GM12878 (cell line): Measurements from ENCODE around the gene OLA1. TPM values are rescaled to one million over a fixed set of nuclear protein-coding genes. Genes with fewer than 3 reads are reported as not detected.
A peak's percentile ranks its signal among the peaks of the same experiment; 100 is the strongest.

Source experiments
- ATAC-seq: fragments of 200-7000 bp; cut with Tn5 transposase; 3 replicates; pipeline ENCODE4 v1.9.1; 2020; ENCODE audit warnings: mild to moderate bottlenecking, moderate library complexity
- BruUV-seq: library from RNA; stranded (reverse); fragments of 400-500 nt; replicated peaks from 2 replicates; lab custom pipeline; 2021; lab: Mats Ljungman, UMichigan
- CTCF ChIA-PET: fragments of 300-600 bp; sonication (Branson Sonifier 250); formaldehyde crosslinking; extraction: SDS; loops from one replicate; lab custom pipeline; 2021; ENCODE audit warnings: inconsistent platforms; lab: Yijun Ruan, JAX
- POLR2A ChIA-PET: fragments of 350-600 bp; formaldehyde crosslinking; extraction: SDS; loops from one replicate; lab custom pipeline; 2021; ENCODE audit warnings: inconsistent platforms; lab: Charles Lee
- RAD21 ChIA-PET: fragments of 300-600 bp; sonication (Branson Sonifier 250); formaldehyde crosslinking; loops from one replicate; lab custom pipeline; 2023; ENCODE audit warnings: antibody characterized with exemption; ENCODE audit not compliant: unreplicated experiment; lab: Charles Lee
- SMC1A ChIA-PET: fragments of 300-600 bp; sonication (Branson Sonifier 250); formaldehyde crosslinking; loops from one replicate; lab custom pipeline; 2023; ENCODE audit not compliant: unreplicated experiment, uncharacterized antibody; lab: Charles Lee
- DNase-seq: peaks from one replicate; pipeline ENCODE4 v3.0.0-alpha.2; 2011; ENCODE audit warnings: low read depth, low spot score
- FAIRE-seq: peaks from 3 replicates; lab custom pipeline; 2011; peaks lifted over from hg19 to GRCh38; lab: Jason Lieb, UNC
- H2AFZ ChIP-seq: 2 replicates; pipeline ENCODE4 v1.6.0; 2011; ENCODE audit warnings: low read depth, low read length, control low read depth; ENCODE audit not compliant: control insufficient read depth
- H3K27ac ChIP-seq: 2 replicates; pipeline ENCODE4 v1.5.1; 2011; ENCODE audit warnings: control low read depth; ENCODE audit not compliant: control insufficient read depth, insufficient read depth
- H3K27me3 ChIP-seq, 2 experiments: replicated peaks in 1 of 2; 2 replicates each; pipeline versions ENCODE4 v1.6.0 to v1.6.1; 2011; ENCODE audit warnings: low read length in 1 of 2; ENCODE audit not compliant: control insufficient read depth in 2 of 2, insufficient read depth in 2 of 2
- H3K36me3 ChIP-seq, 2 experiments: 2 replicates each; pipeline ENCODE4 v1.5.1; 2011; ENCODE audit warnings: low read length in 1 of 2; ENCODE audit not compliant: control insufficient read depth in 2 of 2, insufficient read depth in 2 of 2
- H3K4me1 ChIP-seq: 2 replicates; pipeline ENCODE4 v1.6.1; 2011; ENCODE audit warnings: mild to moderate bottlenecking, low read length, moderate library complexity, mixed read lengths; ENCODE audit not compliant: control insufficient read depth, insufficient read depth
- H3K4me2 ChIP-seq: 2 replicates; pipeline ENCODE4 v1.6.0; 2011; ENCODE audit warnings: control low read depth; ENCODE audit not compliant: control insufficient read depth, insufficient read depth
- H3K4me3 ChIP-seq: fragments of 200-600 bp; sonication (generic); 2 replicates; pipeline ENCODE4 v1.5.1; 2016
- H3K79me2 ChIP-seq: 2 replicates; pipeline ENCODE4 v1.6.0; 2011; ENCODE audit warnings: low read length; ENCODE audit not compliant: control insufficient read depth, insufficient read depth
- H3K9ac ChIP-seq: 2 replicates; pipeline ENCODE4 v1.8.0; 2011; ENCODE audit warnings: low read length, control low read depth, mixed read lengths; ENCODE audit not compliant: control insufficient read depth, insufficient read depth
- H3K9me3 ChIP-seq: replicated peaks from 3 replicates; pipeline ENCODE4 v1.5.1; 2011; ENCODE audit warnings: mild to moderate bottlenecking, low read length; ENCODE audit not compliant: control insufficient read depth, insufficient read depth
- H4K20me1 ChIP-seq: 2 replicates; pipeline ENCODE4 v1.6.0; 2011; ENCODE audit not compliant: control insufficient read depth, insufficient read depth
- CBX3 ChIP-seq: fragments of 200-600 bp; sonication (generic); IDR thresholded peaks from 2 replicates; pipeline ENCODE4 v1.6.1; 2016; ENCODE audit warnings: low read depth, borderline replicate concordance
- EED ChIP-seq: sonication (generic); IDR thresholded peaks from 2 replicates; pipeline ENCODE4 v1.6.1; 2016; ENCODE audit warnings: antibody characterized with exemption, low read depth
- EGR1 ChIP-seq, 2 experiments: IDR thresholded peaks; 1 replicate in 1 of 2; 2 replicates in 1 of 2; pipeline ENCODE4 v1.6.1; 2011 to 2012; ENCODE audit warnings: low read depth in 2 of 2, low read length in 2 of 2, borderline replicate concordance in 1 of 2, mild to moderate bottlenecking in 1 of 2, moderate library complexity in 1 of 2
- IRF4 ChIP-seq: IDR thresholded peaks from 2 replicates; pipeline ENCODE4 v1.6.1; 2011; ENCODE audit warnings: low read depth, low read length
- KAT2A ChIP-seq: conservative IDR thresholded peaks from 2 replicates; pipeline ENCODE4 v1.6.1; 2011; ENCODE audit warnings: low read depth, low read length; ENCODE audit not compliant: control insufficient read depth
- MYC ChIP-seq: IDR thresholded peaks from 2 replicates; pipeline ENCODE4 v1.6.1; 2011; ENCODE audit warnings: mild to moderate bottlenecking, low read length, moderate library complexity, inconsistent platforms; ENCODE audit not compliant: insufficient read depth, insufficient replicate concordance, insufficient read length, severe bottlenecking
- NFYA ChIP-seq: IDR thresholded peaks from 2 replicates; pipeline ENCODE4 v1.6.1; 2011; ENCODE audit warnings: low read depth, mild to moderate bottlenecking, low read length, improper control_type of control experiment, borderline replicate concordance
- SIN3A ChIP-seq: IDR thresholded peaks from 2 replicates; pipeline ENCODE4 v1.6.1; 2012; ENCODE audit warnings: low read depth, low read length, improper control_type of control experiment
- SMAD1 ChIP-seq: fragments of 450-650 bp; IDR thresholded peaks from 2 replicates; pipeline ENCODE4 v1.6.1; 2018; ENCODE audit warnings: mild to moderate bottlenecking, low read depth; ENCODE audit not compliant: partially characterized antibody
- SREBF2 ChIP-seq: IDR thresholded peaks from 2 replicates; pipeline ENCODE4 v1.6.1; 2012; ENCODE audit warnings: mild to moderate bottlenecking, low read length
- STAT1 ChIP-seq: fragments of 450-650 bp; conservative IDR thresholded peaks from 2 replicates; pipeline ENCODE4 v1.6.1; 2014; ENCODE audit warnings: antibody characterized with exemption, mild to moderate bottlenecking
- ZNF384 ChIP-seq: IDR thresholded peaks from 2 replicates; pipeline ENCODE4 v1.6.1; 2012; ENCODE audit warnings: low read depth, mild to moderate bottlenecking, low read length, improper control_type of control experiment, borderline replicate concordance
- WGBS: methylation state at CpG from one replicate; pipeline ENCODE4 v1.1.6; 2016; ENCODE audit warnings: low lambda C conversion rate; ENCODE audit not compliant: insufficient replicate concordance, insufficient coverage; ENCODE audit errors: missing lambda C conversion rate; 5-methylcytosine and 5-hydroxymethylcytosine counted together
- in situ Hi-C: fragments of 300-500 bp; cut with MboI; formaldehyde crosslinking; loops from 9 replicates; pipeline ENCODE4 v1.14.3; 2018; ENCODE audit warnings: mixed read lengths
- intact Hi-C: fragments of 100-400 bp; cut with micrococcal nuclease; formaldehyde crosslinking; loops from one replicate; pipeline ENCODE4 v1.14.2; 2022; ENCODE audit not compliant: unreplicated experiment
- polyA plus RNA-seq, 11 experiments: library from polyadenylated mRNA; depleted of rRNA in 4 of 11; unstranded in 6 of 11; stranded (reverse) in 5 of 11; fragments of >200 nt; fragmentation: Nextera tagmentation in 4 of 11; fragmentation: Illumina TruSeq in 1 of 11; extraction: Ambion mirVana in 4 of 11; extraction: Trizol in 1 of 11; gene quantifications; 1 replicate in 1 of 11; 2 replicates in 10 of 11; pipeline versions ENCODE4 v1.2.1 to v1.2.3, GENCODE V29; 2011 to 2016; ENCODE audit warnings: inconsistent platforms in 2 of 11, missing spikeins in 2 of 11, low read depth in 1 of 11
- total RNA-seq, 4 experiments: library from RNA; depleted of rRNA in 3 of 4; stranded (reverse); fragments of >200 nt in 3 of 4; fragmentation: Illumina TruSeq in 1 of 4; extraction: Trizol in 1 of 4; gene quantifications; 2 replicates each; pipeline versions ENCODE4 v1.2.1 to v1.2.3, GENCODE V29; 2013 to 2021
- TF ChIP-seq, protein P1 (sequence below): fragments of 450-650 bp; IDR thresholded peaks from 2 replicates; pipeline ENCODE4 v1.6.1; 2014; ENCODE audit warnings: mild to moderate bottlenecking
- TF ChIP-seq, protein P2 (sequence below): fragments of 450-650 bp; IDR thresholded peaks from 2 replicates; pipeline ENCODE4 v1.6.1; 2016; ENCODE audit warnings: mild to moderate bottlenecking
- TF ChIP-seq, protein P3 (sequence below): IDR thresholded peaks from 2 replicates; pipeline ENCODE4 v1.6.1; 2011; ENCODE audit warnings: low read depth, mild to moderate bottlenecking, low read length, moderate library complexity, borderline replicate concordance; ENCODE audit errors: extremely low read depth
- TF ChIP-seq, protein P4 (sequence below): fragments of 450-650 bp; conservative IDR thresholded peaks from 2 replicates; pipeline ENCODE4 v1.6.1; 2017; ENCODE audit warnings: mild to moderate bottlenecking, moderate library complexity

Gene OLA1
- total and polyA plus RNA-seq, 10 of the 15 experiments (the other 5 are each of a cell fraction or from before 2014, with no cell fraction given), result 107 to 238 (median 142) TPM

DNA sequence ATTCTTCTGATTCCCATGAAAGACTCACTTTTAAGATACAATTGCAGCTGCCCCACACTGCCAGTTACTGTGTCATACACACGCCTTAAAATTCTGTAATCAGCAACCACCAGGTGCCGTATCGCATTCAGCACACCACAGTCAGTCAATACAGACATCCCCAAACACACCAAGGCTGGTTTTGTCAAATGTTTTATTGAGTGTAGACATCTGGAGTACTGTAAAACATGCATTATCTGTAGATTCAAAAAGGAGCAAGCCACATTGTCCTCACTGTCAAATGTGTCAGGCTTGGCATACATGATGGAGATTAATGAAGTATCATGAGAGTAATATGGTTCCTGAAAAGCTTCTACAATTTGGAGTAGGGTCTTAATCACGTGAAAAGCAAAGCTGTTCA lies 173.5 kb downstream of the OLA1 start:
- no peaks in the 10 kb centered on the region for H3K27me3 ChIP-seq
- no peak overlapping the region for H3K27ac ChIP-seq
- ATAC-seq, result no peak
- in situ Hi-C loops, result no loop called here
- no peak for TF ChIP-seq SREBF2
- TF ChIP-seq STAT1, result no peak
- no peak for TF ChIP-seq EGR1 (IDR thresholded peaks at IDR 0.05; ENCODE audit: borderline replicate concordance in 1 of 2, low read depth in 2 of 2, low read length in 2 of 2)
- TF ChIP-seq KAT2A, result no peak
- TF ChIP-seq NFYA, result no peak
- TF ChIP-seq EED, result no peak
- no peak for TF ChIP-seq ZNF384
- TF ChIP-seq, protein P1, sequence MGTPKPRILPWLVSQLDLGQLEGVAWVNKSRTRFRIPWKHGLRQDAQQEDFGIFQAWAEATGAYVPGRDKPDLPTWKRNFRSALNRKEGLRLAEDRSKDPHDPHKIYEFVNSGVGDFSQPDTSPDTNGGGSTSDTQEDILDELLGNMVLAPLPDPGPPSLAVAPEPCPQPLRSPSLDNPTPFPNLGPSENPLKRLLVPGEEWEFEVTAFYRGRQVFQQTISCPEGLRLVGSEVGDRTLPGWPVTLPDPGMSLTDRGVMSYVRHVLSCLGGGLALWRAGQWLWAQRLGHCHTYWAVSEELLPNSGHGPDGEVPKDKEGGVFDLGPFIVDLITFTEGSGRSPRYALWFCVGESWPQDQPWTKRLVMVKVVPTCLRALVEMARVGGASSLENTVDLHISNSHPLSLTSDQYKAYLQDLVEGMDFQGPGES, result no peak
- TF ChIP-seq, protein P2, sequence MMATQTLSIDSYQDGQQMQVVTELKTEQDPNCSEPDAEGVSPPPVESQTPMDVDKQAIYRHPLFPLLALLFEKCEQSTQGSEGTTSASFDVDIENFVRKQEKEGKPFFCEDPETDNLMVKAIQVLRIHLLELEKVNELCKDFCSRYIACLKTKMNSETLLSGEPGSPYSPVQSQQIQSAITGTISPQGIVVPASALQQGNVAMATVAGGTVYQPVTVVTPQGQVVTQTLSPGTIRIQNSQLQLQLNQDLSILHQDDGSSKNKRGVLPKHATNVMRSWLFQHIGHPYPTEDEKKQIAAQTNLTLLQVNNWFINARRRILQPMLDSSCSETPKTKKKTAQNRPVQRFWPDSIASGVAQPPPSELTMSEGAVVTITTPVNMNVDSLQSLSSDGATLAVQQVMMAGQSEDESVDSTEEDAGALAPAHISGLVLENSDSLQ, result no peak
- no peak for TF ChIP-seq SMAD1
- TF ChIP-seq, protein P3, sequence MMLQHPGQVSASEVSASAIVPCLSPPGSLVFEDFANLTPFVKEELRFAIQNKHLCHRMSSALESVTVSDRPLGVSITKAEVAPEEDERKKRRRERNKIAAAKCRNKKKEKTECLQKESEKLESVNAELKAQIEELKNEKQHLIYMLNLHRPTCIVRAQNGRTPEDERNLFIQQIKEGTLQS, result no peak
- no peak for TF ChIP-seq MYC
- no peak for TF ChIP-seq SIN3A
- no peak for TF ChIP-seq IRF4
- no peak for TF ChIP-seq CBX3
- TF ChIP-seq, protein P4, sequence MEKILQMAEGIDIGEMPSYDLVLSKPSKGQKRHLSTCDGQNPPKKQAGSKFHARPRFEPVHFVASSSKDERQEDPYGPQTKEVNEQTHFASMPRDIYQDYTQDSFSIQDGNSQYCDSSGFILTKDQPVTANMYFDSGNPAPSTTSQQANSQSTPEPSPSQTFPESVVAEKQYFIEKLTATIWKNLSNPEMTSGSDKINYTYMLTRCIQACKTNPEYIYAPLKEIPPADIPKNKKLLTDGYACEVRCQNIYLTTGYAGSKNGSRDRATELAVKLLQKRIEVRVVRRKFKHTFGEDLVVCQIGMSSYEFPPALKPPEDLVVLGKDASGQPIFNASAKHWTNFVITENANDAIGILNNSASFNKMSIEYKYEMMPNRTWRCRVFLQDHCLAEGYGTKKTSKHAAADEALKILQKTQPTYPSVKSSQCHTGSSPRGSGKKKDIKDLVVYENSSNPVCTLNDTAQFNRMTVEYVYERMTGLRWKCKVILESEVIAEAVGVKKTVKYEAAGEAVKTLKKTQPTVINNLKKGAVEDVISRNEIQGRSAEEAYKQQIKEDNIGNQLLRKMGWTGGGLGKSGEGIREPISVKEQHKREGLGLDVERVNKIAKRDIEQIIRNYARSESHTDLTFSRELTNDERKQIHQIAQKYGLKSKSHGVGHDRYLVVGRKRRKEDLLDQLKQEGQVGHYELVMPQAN, result no peak
- TF ChIP-seq, all 136 proteins: peak for 0
- WGBS, result 86% methylated on average over 4 of the region's 4 CpGs
- peaks cover 0 to 10% of the 10 kb centered on the region in 2 experiments; a peak in 3 of 4 replicates for H3K36me3 ChIP-seq
- ChIA-PET POLR2A (no interaction called here), RAD21 (no interaction called here), SMC1A (no interaction called here), CTCF (no interaction called here)
- no peak overlapping the region for H3K9ac ChIP-seq
- no peaks in the 10 kb centered on the region for H3K79me2 ChIP-seq
- intact Hi-C loops, result no loop called here
- FAIRE-seq (no peak), DNase-seq (no peak)
- H3K4me1 ChIP-seq, result no peaks in the 10 kb centered on the region
- TSS peak; percentile 66 for BruUV-seq
- no peak overlapping the region for H3K4me3 ChIP-seq
- H4K20me1 ChIP-seq, result no peaks in the 10 kb centered on the region; the same call in 1 of the 2 replicates
- H3K9me3 ChIP-seq, result no peaks in the 10 kb centered on the region
- no peak overlapping the region for H2AFZ ChIP-seq
- no peak overlapping the region for H3K4me2 ChIP-seq
